ENCODE measurements around the gene CCDC57.

CCDC57 gene

GRCh38 chr17:82246040-82246364 lies 33.4 kb upstream of the CCDC57 start:
- no peak for DNase-seq (ENCODE audit: low read depth)

DNA sequence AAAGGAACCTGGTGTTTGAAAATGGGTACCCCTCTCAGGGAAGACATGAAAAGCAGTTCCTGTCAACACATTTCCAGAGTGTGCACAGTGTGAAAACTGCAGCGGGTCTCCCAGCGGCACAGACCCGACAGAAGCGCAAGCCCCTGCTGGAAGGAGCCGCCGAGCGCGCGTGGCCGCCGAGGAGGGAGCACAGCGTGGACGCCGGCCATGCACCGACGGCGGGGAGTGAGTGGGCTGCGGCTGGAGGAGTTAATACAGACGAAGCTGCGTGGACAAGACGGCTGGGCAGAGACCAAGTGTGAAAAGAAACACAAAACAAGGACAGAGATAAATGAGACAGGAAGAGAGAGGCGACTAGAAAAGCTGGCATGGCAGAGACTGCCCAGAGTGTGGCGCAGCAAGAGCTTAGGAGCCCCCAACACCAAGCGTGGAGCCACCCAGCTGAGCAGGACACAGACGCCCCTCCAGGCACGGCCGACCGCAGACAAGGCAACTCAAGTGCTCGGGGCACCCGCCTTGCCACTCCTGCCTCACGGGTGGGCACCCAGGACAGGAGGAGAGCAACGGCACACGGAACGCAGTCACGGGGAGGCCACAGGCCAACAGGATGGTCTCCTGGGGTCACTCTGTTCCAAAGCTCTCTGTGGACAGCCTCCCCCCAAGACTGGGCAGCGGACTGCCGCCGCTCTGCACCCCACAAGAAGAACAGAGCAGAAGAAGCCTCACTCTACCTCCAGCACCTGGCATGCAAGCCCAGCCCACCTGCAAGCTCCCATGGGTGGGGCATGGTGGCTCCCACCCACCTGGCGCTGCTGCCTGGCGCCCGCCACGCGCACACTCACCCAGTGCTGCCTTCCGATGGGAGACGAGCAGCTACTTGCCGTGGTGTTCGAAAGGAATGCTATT lies 32.7 kb upstream of the CCDC57 start:
- no peak for DNase-seq (ENCODE audit: low read depth)

DNA sequence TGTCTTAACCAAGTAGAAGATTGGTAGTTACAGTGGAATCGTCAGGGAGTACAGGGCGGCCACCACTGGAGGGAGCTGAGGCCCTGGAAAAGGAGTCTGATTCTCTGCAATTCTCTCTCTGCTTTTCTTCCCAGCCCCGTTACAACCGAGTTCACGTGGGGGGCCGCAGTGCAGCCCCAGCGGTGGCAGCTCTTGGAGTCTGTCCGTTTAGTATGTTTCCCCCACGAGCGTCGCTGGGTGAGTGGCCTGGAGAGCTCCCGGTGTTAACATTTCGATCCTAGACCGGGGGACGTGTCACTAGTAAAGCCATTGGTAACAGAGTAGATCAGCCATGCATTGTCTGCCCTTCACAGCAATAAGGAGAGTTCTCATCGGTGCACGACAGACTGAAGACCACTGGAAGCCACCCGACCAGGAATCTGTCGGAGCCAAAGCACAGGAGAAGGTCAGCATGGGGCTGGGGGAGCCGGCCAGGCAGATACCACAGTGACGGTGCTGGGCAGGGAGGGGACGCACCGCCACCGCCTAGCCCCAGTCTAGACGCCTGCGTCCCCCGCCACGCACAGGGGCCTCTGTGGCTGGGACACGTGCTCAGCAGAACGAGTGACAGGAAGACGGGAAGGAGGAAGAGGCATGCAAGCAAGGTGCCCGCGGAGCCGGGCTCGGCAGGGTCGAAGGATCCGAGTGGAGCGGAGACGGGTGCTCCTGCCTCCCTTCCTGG lies 31.9 kb upstream of the CCDC57 start:
- DNase-seq (ENCODE audit: low read depth): no peak

- DNase-seq (ENCODE audit: low read depth): no peak
Measured at GRCh38 chr17:82243648-82244412, 31.2 kb upstream of the CCDC57 start.

GRCh38 chr17:82242977-82243647 lies 30.5 kb upstream of the CCDC57 start:
- DNase-seq (ENCODE audit: low read depth): no peak

- no peak for DNase-seq (ENCODE audit: low read depth)
Measured at GRCh38 chr17:82242698-82242976, 30.0 kb upstream of the CCDC57 start.

DNA sequence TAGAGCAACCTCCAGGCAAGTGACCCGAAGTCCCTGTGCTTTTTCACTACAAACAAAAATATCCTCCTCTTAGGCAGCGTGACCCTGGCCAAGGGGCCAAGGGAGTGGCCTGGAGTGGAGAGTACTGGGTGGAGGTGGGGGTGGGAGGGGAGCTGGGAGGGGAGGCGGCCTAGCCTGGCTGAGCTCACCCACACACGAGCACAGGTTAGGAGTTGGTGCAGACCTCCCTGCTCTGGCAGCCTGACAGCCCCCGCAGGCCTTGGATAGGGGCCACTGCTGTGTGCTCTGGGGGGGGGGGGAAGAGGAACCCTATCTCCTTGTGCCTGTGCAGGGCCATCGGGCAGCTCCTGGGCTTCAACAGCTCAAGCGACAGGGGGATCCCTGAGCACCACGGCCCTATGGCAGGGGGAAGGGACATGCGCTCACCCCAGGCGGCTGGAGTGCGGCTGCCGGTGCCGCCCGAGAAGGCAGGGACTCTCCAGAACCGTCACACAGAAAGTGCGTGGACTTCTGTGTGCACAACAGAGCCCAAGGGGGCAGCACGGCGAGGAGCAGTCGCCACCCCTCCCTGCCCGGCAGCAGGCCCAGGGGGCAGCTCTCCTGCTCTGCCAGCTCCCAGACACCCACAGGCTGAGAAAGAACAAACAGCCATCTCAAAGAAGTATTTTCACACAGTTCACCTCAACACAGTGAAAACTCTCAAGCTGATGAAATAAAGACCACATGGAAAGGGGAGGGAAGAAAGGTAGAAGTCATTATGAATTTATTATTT lies 29.5 kb upstream of the CCDC57 start:
- DNase-seq (ENCODE audit: low read depth): no peak

DNA sequence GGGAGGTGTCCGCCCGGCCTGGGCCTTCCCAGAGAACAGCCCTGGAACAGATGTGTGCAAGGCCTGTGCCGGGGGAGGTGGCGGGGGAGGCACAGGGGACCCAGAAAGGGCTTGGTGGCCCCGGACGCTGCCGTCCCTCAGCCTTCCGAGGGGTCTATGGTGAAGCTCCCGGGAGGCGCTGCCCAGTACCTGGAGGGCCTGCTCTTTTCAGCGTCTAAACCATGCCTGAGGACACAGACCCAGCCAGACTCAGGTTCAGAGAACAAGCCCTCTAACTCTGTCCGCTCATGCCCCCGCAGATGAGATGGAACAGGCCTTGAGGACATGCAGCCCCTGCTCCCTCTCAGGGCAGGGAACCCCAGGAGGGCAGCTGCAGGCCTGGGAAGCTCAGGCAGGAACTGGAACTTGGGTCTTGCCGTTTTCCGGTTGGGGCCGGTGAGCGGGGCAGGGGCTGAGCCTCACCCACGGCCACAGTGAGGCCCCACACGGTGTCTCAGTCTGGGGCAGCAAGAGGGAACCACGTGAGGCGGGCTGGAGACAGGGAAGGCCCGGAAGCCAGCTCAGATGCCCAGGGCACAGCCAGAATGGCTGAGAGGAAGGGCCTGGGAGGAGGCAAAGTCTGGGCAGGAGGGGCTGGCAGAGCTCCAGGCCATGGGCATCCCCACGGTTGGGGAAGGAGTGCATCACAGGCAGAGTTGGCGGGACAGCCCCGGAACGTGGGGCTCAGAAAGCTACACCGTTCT lies 28.7 kb upstream of the CCDC57 start:
- DNase-seq (ENCODE audit: low read depth): no peak

DNA sequence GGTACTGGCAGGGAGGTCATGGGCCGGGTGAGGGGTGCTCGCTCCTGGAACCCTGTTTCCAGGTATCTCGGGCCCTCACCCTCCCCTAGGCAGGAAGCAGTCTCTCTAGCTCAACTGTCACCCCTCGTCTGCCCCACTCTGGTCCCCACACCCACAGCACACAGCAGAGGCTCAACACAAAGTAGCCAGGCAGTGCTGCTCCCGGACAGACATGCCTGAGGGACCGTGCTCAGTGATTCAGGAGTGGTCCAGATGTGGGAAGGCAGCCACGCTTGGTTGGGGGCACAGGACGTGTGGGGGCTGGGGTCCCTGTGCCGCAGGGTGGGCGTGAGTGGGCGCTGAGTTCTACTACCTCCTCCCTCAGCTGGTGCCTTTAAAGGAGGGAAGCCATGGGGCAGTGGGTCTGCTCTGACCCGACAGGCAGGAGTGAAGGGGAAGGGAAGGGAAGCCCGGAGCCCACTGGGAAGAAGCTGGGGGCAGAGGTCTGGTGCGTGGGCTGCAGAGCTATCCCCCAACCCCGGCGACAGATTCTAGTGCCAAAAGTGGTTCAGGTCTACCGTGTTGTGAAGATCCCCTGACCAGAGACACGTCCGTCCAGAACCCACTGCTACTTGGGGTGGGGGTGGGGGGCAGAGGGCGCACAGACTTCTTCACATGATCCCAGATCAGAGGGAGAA lies 28.0 kb upstream of the CCDC57 start:
- no peak for DNase-seq (ENCODE audit: low read depth)

- DNase-seq (ENCODE audit: low read depth): no peak
Measured at GRCh38 chr17:82239926-82240505, 27.4 kb upstream of the CCDC57 start.

GRCh38 chr17:82239401-82239925 lies 26.8 kb upstream of the CCDC57 start:
- no peak for DNase-seq (ENCODE audit: low read depth)

- DNase-seq (ENCODE audit: low read depth): peak; percentile 59
Measured at GRCh38 chr17:82238472-82239201, 26.0 kb upstream of the CCDC57 start.

GRCh38 chr17:82237746-82238471 lies 25.3 kb upstream of the CCDC57 start:
- no peak for DNase-seq (ENCODE audit: low read depth)

- DNase-seq (ENCODE audit: low read depth): no peak
Measured at GRCh38 chr17:82237083-82237745, 24.6 kb upstream of the CCDC57 start.

- DNase-seq (ENCODE audit: low read depth): peak; percentile 55
Measured at GRCh38 chr17:82236142-82236971, 23.7 kb upstream of the CCDC57 start.

DNA sequence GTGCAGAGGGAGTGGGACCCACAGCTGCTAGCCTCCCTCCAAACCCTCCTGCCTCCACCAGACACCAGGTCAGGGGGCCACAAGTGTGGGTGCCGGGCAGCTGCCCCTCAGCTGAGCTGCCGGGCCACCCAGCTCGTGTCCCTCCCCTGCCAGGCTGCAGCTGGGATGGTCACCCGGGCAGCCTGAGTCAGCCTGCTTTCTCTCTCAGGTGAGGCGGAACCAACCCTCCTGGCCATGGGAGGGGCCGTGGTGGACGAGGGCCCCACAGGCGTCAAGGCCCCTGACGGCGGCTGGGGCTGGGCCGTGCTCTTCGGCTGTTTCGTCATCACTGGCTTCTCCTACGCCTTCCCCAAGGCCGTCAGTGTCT lies 23.1 kb upstream of the CCDC57 start:
- DNase-seq (ENCODE audit: low read depth): no peak
